RWPE2 (cell line): ENCODE measurements around the gene ITPK1.

Experiments used
- ATAC-seq: fragments of 200-7000 bp; cut with Tn5 transposase; 3 replicates; pipeline ENCODE4 v1.9.1; 2021; ENCODE audit warnings: low read depth
- DNase-seq: peaks from one replicate; pipeline ENCODE4 v3.0.0-alpha.2; 2020; ENCODE audit warnings: low spot score
- H3K27ac ChIP-seq: fragments of 450-650 bp; 2 replicates; pipeline ENCODE4 v1.5.1; 2017; ENCODE audit warnings: mild to moderate bottlenecking; ENCODE audit not compliant: poor library complexity, severe bottlenecking
- H3K27me3 ChIP-seq: fragments of 250-450 bp; sonication (Bioruptor Pico); 2 replicates; pipeline ENCODE4 v1.5.1; 2021; ENCODE audit warnings: mild to moderate bottlenecking, moderate library complexity; ENCODE audit not compliant: insufficient read depth, poor library complexity, severe bottlenecking
- H3K36me3 ChIP-seq: fragments of 250-450 bp; sonication (Bioruptor Pico); 2 replicates; pipeline ENCODE4 v1.5.1; 2020; ENCODE audit warnings: low read depth, mild to moderate bottlenecking, moderate library complexity
- H3K4me1 ChIP-seq: fragments of 250-450 bp; sonication (Bioruptor Pico); 2 replicates; pipeline ENCODE4 v1.5.1; 2021; ENCODE audit warnings: mild to moderate bottlenecking, moderate library complexity; ENCODE audit not compliant: insufficient read depth, poor library complexity, severe bottlenecking
- H3K4me3 ChIP-seq: fragments of 250-450 bp; sonication (Bioruptor Pico); 2 replicates; pipeline ENCODE4 v1.5.1; 2021; ENCODE audit warnings: mild to moderate bottlenecking, moderate library complexity; ENCODE audit not compliant: severe bottlenecking
- H3K9me3 ChIP-seq: fragments of 250-450 bp; sonication (Bioruptor Pico); 2 replicates; pipeline ENCODE4 v1.5.1; 2021; ENCODE audit warnings: mild to moderate bottlenecking, moderate library complexity; ENCODE audit not compliant: severe bottlenecking
- TF ChIP-seq, protein P1 (sequence below): fragments of 450-650 bp; IDR thresholded peaks from one replicate; pipeline ENCODE4 v1.5.1; 2017; ENCODE audit warnings: mild to moderate bottlenecking, moderate library complexity; ENCODE audit not compliant: poor library complexity, severe bottlenecking

ITPK1 gene

DNA sequence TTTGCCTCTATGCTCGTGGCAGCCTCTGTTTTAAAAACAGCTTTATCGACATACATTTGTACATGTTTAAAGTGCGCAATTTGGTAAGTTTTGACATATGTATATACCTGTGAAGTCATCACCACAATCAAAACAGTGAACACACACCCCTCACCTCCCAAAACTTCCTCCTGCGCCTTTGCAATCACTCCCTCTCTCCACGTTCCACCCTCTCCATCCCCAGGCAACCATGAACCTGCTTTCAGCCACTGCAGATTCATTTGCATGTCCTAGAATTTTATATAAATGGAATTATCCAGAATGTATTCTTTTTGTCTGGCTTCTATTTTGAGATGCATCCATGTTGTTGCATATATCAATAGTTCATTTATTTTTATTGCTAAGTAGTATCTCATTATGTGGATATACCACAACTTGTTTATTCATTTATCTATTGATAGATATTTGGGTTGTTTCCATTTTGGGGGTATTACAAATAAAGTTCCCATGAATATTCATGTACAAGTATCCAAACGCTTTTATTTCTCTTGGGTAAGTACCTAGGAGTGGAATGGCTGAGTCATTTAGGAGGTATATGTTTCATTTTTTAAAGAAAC is 208.3 kb downstream of the ITPK1 start:
- no peak for DNase-seq
- TF ChIP-seq, protein P1, sequence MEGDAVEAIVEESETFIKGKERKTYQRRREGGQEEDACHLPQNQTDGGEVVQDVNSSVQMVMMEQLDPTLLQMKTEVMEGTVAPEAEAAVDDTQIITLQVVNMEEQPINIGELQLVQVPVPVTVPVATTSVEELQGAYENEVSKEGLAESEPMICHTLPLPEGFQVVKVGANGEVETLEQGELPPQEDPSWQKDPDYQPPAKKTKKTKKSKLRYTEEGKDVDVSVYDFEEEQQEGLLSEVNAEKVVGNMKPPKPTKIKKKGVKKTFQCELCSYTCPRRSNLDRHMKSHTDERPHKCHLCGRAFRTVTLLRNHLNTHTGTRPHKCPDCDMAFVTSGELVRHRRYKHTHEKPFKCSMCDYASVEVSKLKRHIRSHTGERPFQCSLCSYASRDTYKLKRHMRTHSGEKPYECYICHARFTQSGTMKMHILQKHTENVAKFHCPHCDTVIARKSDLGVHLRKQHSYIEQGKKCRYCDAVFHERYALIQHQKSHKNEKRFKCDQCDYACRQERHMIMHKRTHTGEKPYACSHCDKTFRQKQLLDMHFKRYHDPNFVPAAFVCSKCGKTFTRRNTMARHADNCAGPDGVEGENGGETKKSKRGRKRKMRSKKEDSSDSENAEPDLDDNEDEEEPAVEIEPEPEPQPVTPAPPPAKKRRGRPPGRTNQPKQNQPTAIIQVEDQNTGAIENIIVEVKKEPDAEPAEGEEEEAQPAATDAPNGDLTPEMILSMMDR: no peak
- H3K9me3 ChIP-seq: no peaks in the 10 kb centered on the region
- peaks cover 21% of the 10 kb centered on the region for H3K27me3 ChIP-seq
- ATAC-seq: no peak
- no peaks in the 10 kb centered on the region for H3K36me3 ChIP-seq
- H3K27ac ChIP-seq: no peak overlapping the region
- no peak overlapping the region for H3K4me3 ChIP-seq
- H3K4me1 ChIP-seq: no peaks in the 10 kb centered on the region

- no peak for DNase-seq
- H3K4me1 ChIP-seq: no peaks in the 10 kb centered on the region
- H3K9me3 ChIP-seq: no peaks in the 10 kb centered on the region
- no peaks in the 10 kb centered on the region for H3K36me3 ChIP-seq
- no peak overlapping the region for H3K27ac ChIP-seq
- ATAC-seq: no peak
- H3K27me3 ChIP-seq: peaks cover 26% of the 10 kb centered on the region
- TF ChIP-seq, protein P1: no peak
- H3K4me3 ChIP-seq: no peak overlapping the region
Measured at GRCh38 chr14:92906823-92907222, 208.9 kb downstream of the ITPK1 start.

DNA sequence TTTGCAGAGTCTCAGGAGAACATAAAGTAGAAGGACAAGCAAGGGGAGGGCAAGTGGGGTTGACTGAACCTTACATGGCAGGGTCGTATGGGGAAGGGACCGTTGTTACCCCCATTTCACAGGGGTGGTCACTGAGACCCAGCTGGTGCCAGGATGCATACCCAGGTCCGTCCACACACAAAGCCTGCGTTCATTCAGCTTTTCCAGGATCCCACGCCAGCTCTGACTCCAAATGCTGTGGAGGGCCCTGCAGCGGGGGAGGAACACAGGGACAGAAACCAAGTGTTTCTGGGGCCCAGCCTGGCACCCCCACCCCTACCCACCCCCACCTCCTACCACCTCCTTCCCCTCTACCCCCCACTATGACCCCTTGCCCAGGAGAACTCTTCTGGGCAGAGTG is 209.3 kb downstream of the ITPK1 start:
- no peak overlapping the region for H3K27ac ChIP-seq
- peaks cover 26% of the 10 kb centered on the region for H3K27me3 ChIP-seq
- H3K4me1 ChIP-seq: no peaks in the 10 kb centered on the region
- ATAC-seq (no peak), DNase-seq (no peak)
- TF ChIP-seq, protein P1: no peak
- no peak overlapping the region for H3K4me3 ChIP-seq
- no peaks in the 10 kb centered on the region for H3K9me3 ChIP-seq
- H3K36me3 ChIP-seq: no peaks in the 10 kb centered on the region

- Histone ChIP-seq H3K4me1 (no peaks in the 10 kb centered on the region), H3K36me3 (no peaks in the 10 kb centered on the region), H3K9me3 (no peaks in the 10 kb centered on the region), H3K27me3 (peaks cover 26% of the 10 kb centered on the region), H3K4me3 (no peak overlapping the region), H3K27ac (no peak overlapping the region)
- DNase-seq: no peak
- no peak for ATAC-seq
- TF ChIP-seq, protein P1: no peak
Measured at GRCh38 chr14:92905667-92906066, 210.1 kb downstream of the ITPK1 start.

DNA sequence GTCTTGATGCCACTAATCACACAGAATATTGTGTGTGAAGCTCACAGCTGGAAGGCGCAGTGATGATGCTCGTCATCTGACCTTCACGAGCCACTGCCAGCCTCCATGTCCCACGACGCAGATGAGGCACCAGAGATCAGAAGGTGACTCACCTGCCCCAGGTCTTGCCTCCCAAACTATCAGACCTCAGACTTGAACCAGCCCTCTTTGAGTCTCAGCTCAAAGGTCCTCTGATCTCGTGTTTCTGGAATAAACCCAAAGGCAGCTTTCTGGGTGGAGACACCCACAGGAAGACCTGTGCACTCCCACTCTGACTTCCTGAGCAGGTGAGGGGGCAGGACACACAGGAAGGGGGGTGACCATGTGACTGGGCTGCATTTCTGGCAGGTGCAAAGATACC is 212.4 kb downstream of the ITPK1 start:
- TF ChIP-seq, protein P1: no peak
- peaks cover 26% of the 10 kb centered on the region for H3K27me3 ChIP-seq
- no peaks in the 10 kb centered on the region for H3K9me3 ChIP-seq
- DNase-seq (no peak), ATAC-seq (no peak)
- H3K36me3 ChIP-seq: no peaks in the 10 kb centered on the region
- no peak overlapping the region for H3K4me3 ChIP-seq
- no peaks in the 10 kb centered on the region for H3K4me1 ChIP-seq
- no peak overlapping the region for H3K27ac ChIP-seq
